GM19239 (cell line): ENCODE data around the gene CCNQ.

Experiments
- DNase-seq: peaks from one replicate; pipeline ENCODE4 v3.0.0; 2011; ENCODE audit warnings: low spot score; ENCODE audit not compliant: insufficient read length
- FAIRE-seq: peaks from 2 replicates; lab custom pipeline; 2011; peaks lifted over from hg19 to GRCh38; lab: Jason Lieb, UNC

CCNQ gene

GRCh38 chrX:153600921-153601320 lies 2.0 kb upstream of the CCNQ start:
- DNase-seq, result no peak
- FAIRE-seq, result peak; percentile 49

DNA sequence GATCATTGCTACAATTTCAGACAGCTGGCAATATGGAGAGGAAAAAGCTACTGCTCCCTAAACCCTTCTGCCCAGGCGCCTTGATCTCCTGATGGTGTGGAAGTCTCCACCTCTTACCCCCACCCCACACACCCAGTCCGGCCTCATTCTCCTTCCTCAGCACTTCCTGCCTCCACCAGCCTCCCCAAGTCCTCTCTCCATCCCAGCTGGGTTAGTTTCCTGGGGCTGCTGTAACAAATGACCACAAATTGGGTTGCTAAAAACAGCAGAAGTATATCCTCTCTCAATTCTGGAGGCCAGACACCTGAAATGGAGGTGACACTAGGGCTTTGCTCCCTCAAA lies 1.1 kb upstream of the CCNQ start:
- FAIRE-seq (no peak), DNase-seq (no peak)

DNA sequence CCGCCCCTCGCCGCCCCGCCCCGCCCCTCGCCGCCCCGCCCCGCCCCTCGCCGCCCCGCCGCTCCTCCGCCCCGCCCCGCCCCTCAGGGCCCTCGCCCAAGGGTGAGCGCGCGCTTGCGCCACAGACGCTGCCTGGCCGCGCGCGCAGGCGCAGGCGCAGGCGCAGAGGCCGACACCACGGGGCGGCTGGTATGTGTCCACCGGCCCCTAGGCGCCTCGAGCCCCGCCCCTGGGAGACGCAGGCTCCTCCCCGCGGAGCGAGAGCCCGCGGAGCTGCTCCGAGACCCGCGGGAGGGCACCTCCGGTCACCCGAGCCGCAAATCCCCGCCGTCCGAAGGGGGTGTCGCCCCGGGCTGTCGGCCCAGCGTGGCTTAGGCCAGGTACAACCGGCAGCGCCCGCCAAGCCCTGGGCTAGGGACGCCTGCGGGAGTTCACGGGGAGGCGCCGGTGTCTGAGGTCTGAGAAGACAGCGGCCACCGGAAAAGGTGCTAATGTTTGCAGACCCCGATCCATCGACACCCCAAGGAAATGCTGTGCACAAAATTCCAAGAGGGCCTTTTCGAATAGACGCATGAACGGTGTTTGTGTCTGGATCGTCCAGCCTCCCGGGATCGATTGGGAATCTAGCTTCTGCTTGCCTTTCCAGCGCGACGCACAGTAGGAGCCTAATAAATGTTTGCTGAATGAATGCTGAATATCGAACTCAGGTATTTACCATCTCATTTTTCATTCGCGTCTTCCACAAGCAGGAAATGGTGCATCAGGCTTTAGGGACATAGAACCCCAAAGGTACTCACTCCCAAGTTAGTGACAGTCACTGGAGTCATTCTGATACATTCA lies 473 bp upstream of the CCNQ start:
- peak; percentile 94 for FAIRE-seq

GRCh38 chrX:153596981-153597750 lies 1.8 kb downstream of the CCNQ start:
- FAIRE-seq (peak; percentile 86), DNase-seq (no peak)

More for the DNA sequence above, 473 bp upstream of the CCNQ start:
- peak; percentile 84 for DNase-seq

DNA sequence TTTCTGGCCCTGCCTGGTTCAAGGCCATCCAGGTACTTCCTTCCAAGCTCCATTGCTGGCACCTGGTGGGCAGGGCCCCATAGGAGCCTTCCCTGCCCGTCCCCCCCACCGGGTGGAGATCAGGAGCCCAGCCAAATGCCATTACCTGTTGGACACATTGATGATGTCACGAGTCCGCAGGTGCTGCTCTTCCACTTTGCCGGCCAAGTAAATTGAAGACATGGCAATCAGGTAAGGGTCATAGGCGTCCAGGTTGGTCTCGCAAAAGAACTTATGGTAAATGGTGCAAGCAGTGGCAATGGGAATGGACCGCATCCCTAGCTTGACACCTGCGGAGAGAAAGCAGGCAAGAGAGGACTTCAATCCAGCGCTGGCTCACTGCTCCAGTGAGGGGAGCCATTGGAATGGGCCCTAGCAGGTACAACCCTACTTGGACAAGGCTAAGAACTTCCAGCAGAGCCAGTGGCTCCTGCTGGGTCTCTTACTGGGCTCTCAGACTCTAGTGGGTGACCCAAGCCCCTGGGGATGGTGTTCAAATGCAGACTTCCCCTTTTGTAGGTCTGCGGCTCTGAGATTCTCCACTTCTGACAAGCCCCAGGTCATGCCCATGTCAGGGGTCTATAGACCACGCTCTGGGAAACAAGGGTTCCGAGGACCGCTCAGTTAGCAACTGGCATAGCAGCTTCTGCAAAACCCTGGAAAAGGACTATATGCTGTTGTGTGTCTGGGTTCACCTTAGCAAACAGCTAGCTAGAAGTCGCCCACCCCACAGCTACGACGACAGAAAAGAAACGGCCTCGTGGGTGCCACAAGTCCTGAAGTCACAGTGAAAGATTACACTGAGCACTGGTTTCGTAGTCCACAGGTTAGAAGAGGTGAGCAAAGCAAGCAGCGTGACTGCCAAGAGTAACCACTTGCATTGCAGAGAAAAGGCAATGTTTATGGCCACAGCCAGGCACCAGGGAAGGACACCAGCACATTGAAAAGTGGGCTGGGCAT lies 2.8 kb downstream of the CCNQ start:
- FAIRE-seq (no peak), DNase-seq (no peak)

DNA sequence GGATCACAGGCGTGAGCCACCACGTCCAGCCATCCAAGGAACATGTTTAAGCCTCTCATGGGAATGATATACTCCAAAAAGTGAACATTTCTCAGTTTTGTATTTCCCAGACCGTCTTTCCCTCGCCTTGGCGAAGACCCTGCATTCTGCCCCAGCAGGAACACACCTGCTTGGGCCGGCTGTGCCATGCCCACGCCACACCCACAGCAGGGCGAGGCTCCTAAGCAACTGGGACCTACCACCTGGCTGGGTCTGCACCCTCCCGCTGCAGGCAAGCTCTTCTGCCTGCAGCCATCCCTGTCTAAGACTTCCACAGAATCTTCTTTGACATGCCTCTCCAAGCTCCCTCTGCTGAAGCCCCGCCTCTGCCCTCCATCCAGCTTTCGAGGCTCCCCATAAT lies 3.6 kb downstream of the CCNQ start:
- DNase-seq (no peak), FAIRE-seq (no peak)

GRCh38 chrX:153593811-153594500 lies 5.0 kb downstream of the CCNQ start:
- FAIRE-seq, result no peak

DNA sequence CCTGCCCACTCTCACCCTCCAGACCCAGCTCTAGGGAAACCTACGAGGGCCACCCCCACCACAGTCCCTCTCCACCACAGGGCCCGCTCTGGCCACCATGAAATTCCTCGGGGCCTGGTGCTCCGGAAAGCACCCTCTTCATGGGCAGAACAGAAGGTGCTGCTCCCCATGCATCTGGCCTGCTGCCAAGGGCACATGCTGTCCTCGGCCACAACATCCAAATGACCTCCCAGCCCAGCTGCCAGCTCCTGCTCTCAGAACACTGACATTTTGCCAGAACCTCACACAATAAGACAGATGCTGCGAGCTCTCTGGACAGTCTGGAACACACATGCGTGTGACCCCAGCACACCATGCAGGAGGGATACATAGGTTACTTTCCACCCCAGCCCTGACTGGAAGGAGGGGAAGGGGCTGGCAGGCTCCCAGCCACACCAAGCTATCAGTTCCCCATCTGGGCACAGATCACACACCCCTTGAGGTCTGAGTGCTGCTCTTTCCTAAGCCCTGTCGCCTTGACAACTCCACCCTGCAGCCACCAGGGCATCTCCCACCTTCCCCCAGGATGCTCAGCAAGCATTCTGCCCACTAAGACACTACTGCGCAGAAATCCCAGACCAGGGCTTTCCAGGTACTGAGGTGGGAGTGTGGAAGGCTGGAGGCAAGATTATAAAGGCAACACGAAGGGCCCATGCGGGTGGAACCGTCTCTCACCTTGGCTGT lies 5.8 kb downstream of the CCNQ start:
- DNase-seq, result no peak
- FAIRE-seq, result no peak

More at GRCh38 chrX:153593811-153594500, 5.0 kb downstream of the CCNQ start:
- DNase-seq, result no peak

- FAIRE-seq (no peak), DNase-seq (no peak)
Observed at GRCh38 chrX:153592091-153592833, 6.7 kb downstream of the CCNQ start.

- DNase-seq (no peak), FAIRE-seq (peak; percentile 70)
Observed at GRCh38 chrX:153590961-153591956, 7.7 kb downstream of the CCNQ start.

DNA sequence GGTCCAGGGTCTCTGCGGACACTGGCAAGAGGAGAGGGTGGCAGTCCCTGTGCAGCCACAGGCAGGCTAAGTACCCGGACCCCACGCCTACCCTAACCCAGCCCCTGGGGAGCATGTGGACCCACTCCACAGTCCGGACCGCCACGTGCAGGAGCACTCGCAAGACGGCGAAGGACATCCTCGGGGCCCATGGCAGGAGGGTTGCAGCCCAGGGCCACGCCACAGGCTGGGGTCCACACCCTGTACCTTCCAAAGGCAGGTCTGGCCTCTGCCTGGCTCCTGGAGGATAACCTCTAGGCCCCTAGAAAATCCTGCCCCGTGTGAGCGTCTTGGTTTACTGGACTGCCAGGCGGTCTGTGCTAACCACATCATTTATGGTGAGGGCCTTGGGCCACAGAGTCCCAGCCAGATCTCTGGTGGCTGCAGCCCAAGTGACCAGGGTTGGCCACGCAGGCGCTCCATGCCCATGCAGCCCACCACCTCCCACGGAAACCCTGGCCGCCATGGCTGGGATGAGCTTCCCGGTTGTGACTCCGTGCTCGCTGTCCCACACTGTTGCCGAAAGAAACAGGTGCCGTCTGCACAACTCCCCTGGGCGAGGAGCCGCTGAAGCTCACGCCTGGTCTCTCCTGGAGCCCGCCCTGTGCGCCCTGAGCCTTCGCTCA lies 10.0 kb downstream of the CCNQ start:
- DNase-seq, result no peak
- FAIRE-seq, result no peak

DNA sequence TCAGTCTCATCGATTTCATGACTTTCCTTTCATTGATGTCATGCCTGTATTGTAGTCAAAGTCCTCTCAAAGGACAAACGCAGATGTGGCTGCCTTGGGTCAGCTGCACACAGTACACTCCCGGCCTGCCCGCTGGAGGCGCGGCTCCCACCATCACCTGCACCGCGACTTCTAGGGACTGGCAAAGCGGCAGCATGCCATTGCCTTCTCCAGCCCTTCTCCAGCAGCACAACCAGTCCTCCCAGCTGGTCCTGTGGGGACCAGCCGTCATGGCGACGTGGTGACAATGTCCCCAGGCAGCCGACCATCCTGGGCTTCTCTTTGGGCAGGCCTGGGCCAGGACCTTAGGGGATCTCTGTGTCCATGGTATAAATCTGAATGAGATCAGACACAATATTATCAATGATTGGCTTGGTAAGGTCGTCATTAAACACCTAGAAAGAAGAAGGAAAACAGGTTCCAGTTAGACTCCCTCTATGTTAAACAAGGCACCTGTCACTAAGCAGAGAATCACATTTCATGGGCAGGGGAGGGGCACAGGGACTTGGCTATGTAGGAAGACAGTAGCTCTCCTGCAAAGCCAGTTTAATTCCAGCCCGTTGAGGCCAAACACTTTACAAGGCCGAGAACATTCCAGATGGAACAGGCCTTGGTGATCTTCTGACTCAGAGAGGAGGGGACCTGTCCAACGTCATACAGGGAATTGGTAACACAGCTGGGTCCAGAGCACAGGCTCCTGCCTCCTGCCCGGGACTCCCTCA lies 10.7 kb downstream of the CCNQ start:
- DNase-seq (no peak), FAIRE-seq (no peak)

- no peak for FAIRE-seq
- DNase-seq, result no peak
Observed at GRCh38 chrX:153587342-153587741, 11.6 kb downstream of the CCNQ start.

GRCh38 chrX:153585827-153586226 lies 13.1 kb downstream of the CCNQ start:
- no peak for DNase-seq
- no peak for FAIRE-seq

DNA sequence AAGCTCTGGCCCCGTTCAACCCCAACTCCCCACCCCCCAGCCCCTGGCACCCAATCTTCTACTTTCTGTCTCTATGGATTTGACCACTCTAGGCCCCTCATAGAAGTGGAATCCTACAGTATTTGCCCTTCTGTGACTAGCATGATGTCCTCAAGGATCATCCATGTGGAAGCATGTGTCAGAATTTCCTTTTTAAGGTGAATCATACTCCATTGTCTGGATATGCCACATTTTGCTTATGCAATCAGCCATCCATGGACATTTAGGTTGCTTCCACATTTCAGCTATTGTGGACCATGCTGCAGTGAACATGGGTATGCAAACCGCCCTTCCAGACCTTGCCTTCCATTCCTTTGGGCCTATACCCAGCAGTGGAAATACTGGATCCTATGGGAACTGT lies 15.5 kb downstream of the CCNQ start:
- no peak for FAIRE-seq
- no peak for DNase-seq

DNA sequence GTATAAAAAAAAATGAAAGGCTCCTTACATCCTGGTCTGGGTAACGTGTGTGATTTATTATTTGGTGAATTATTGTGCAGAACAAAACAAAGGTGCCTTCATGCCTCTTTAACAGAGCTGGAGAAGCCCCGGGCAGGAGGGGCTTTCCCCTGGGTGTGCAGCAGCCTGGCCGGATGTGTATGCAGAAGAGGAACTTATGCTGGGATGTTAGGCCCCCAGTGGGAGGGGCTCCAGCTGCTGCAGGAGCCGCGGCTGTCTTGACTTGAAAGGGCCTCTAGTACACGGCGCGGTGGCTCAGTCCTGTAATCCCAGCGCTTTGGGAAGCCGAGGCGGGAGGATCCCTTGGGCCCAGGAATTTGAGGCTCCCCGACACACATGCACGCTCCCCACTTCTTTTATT lies 16.0 kb downstream of the CCNQ start:
- DNase-seq, result peak; percentile 78
- FAIRE-seq, result peak; percentile 99
